Occipital lobe (tissue), 2 donors: ENCODE measurements around the gene DDIT4L. TPM values are rescaled to one million over a fixed set of nuclear protein-coding genes. Genes with fewer than 3 reads are reported as not detected.
"Not testable (repeated sequence)": the region's sequence is repeated elsewhere in the genome, so short reads cannot be mapped to it uniquely, and the experiment has no call there.

Experiments used
- DNase-seq: peaks from one replicate; lab custom pipeline; 2025; lab: John Stamatoyannopoulos, UW
- total RNA-seq: library from RNA; depleted of rRNA; stranded (reverse); fragments of >200 nt; gene quantifications from one replicate; pipeline ENCODE4 v1.2.3, GENCODE V29; 2014

Gene DDIT4L
- total RNA-seq, 1 donor from 2014 or later = 0.16 TPM

DNA sequence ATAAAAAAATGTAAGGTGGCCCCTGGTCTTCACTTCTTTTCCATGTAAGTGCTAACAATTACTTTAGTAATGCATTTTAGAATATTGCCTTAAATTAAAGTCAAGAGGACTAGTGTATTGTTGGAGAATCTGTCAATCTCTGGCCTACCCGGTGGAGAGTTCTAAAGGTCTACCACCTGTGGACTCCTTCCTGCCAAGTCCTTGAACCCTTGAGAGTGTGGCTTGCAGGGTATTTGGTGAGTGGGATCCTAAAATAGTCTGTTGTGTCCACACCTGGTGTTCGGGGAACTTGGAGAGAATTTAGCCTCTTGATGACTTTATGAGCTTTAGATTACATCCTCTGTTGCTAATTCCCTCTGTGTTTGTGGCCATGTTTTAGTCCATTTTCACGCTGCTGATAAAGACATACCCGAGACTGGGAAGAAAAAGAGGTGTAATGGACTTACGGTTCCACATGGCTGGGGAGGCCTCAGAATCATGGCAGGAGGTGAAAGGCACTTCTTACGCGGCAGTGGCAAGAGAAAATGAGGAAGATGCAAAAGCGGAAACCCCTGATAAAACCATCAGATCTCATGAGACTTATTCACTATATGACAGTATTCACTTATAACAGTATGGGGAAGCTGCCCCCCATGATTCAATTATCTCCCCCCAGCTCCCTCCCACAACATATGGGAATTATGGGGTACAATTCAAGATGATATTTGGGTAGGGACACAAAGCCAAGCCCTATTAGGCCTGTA is 23.8 kb downstream of the DDIT4L start:
- no peak for DNase-seq

DNA sequence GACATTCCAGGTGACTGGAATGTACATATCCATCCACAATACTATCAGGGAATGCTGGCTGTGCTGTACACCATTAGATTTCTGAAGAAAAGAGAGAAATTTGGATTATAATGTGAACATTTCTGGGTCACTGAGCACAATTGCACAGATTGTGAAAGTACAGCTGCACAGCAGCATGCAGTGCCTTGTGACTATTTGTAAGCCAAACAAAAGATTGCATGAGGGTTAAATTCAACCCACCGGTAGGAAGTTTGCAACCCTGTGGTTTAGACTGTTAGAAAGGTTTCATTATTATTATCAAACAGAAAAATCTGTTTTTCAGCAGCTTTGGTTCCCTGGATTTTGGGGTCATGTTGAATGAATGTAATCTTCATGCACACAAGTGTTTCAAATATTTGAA is 24.5 kb downstream of the DDIT4L start:
- no peak for DNase-seq

- DNase-seq = no peak
These were observed 25.2 kb downstream of the DDIT4L start for GRCh38 chr4:100164808-100165760.

GRCh38 chr4:100162027-100162685 is 28.1 kb downstream of the DDIT4L start:
- no peak for DNase-seq

GRCh38 chr4:100149190-100149589 is 41.1 kb downstream of the DDIT4L start:
- no peak for DNase-seq

GRCh38 chr4:100147684-100148083 is 42.6 kb downstream of the DDIT4L start:
- DNase-seq = no peak

GRCh38 chr4:100147198-100147597 is 43.1 kb downstream of the DDIT4L start:
- DNase-seq = no peak

GRCh38 chr4:100146756-100147155 is 43.5 kb downstream of the DDIT4L start:
- DNase-seq = no peak

- not testable (repeated sequence) for DNase-seq
These were observed 52.9 kb downstream of the DDIT4L start for GRCh38 chr4:100137320-100137719.

Other genes with a start within 250 kb of the DDIT4L start
- gene DNAJB14, start 243.8 kb downstream of the DDIT4L start, total RNA-seq = 105 TPM
- 117 TPM for gene H2AZ1, start 240.2 kb downstream of the DDIT4L start, total RNA-seq